Ramos (cell line): ENCODE measurements around the gene FMR1.

Experiments
- in situ Hi-C: fragments of 300-500 bp; cut with MboI; formaldehyde crosslinking; loops from one replicate; pipeline ENCODE4 v1.14.3; 2022; ENCODE audit warnings: low sequenced_read_pairs; ENCODE audit not compliant: unreplicated experiment

The FMR1 gene

DNA sequence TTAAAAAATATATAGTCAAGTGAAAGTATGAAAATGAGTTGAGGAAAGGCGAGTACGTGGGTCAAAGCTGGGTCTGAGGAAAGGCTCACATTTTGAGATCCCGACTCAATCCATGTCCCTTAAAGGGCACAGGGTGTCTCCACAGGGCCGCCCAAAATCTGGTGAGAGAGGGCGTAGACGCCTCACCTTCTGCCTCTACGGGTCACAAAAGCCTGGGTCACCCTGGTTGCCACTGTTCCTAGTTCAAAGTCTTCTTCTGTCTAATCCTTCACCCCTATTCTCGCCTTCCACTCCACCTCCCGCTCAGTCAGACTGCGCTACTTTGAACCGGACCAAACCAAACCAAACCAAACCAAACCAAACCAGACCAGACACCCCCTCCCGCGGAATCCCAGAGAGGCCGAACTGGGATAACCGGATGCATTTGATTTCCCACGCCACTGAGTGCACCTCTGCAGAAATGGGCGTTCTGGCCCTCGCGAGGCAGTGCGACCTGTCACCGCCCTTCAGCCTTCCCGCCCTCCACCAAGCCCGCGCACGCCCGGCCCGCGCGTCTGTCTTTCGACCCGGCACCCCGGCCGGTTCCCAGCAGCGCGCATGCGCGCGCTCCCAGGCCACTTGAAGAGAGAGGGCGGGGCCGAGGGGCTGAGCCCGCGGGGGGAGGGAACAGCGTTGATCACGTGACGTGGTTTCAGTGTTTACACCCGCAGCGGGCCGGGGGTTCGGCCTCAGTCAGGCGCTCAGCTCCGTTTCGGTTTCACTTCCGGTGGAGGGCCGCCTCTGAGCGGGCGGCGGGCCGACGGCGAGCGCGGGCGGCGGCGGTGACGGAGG, at the start of gene FMR1:
TSS of gene FMR1 (plus strand) at position 728 of the 831 bp plus-strand sequence. CDS start 261 bp downstream, outside the sequence.
- in situ Hi-C loops = no loop called here

DNA sequence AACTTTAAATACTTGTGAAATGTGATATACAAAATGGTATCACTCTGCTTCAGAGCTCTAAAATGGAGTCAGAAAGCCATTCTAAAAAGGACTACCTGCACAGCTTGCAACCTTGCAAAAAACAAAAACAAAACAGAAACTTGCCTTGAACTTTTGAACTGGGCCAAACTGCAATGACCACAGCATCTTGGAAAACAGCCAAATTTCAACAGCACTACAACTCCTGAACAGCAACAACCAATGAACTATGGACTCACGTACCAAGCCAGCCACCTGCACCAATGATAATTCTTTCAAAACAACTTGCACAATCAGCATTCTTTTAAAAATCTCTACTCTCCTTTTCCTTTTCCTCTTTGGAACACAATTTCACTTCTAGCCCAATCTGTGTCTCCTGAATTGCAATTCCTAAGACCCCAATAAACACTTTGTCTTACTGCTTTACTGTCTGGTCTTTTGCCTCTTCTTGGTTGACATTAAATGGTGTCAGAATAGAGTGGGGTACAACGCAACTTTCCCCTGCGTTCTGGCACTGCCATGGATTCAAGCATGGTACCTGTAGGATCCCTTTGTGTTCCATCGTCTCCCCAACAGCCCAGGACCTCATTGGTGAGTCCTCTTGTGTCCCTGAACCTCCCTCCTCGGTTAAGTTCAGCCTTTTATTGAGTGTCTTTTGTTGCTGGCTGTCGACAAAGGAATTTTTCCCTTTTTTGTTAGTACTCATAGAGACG, 35.7 kb upstream of the FMR1 start:
- in situ Hi-C loops = no loop called here

DNA sequence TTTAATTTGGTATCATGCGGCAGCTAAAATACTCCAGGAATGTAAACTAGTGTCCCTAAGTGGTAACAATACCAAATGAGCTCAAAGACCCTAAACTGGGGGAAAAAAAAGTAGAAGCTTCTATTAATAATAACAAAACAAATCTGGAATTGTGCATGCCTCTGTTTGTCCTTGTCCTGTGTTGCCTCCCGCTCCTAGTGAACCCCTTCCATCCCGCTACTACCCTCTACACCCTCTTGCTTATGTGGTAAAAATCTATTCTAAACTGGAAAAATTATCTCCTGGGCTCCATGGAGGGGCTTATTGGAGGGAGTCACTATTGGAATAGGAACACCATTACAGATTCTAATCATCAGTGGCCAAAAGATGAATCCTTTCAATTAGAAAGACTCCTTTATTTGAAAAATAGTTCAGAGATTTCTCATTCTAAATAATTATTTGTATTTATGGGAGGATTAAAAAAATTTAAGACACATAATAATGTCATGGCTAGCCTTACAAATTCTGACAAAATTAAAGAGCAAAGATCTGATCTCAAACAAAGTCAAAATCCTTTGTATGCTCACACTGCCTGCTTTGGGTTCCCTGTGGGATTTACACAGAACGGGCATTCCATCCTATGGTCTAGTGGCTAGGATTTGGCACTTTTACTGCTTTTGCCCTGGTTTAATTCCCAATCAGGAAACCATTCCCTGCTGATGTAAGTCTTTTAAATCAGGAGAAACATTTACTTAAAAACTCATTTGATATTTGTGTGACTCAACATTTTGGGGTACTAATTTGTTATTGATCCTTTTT, 34.7 kb upstream of the FMR1 start:
- in situ Hi-C loops = no loop called here

DNA sequence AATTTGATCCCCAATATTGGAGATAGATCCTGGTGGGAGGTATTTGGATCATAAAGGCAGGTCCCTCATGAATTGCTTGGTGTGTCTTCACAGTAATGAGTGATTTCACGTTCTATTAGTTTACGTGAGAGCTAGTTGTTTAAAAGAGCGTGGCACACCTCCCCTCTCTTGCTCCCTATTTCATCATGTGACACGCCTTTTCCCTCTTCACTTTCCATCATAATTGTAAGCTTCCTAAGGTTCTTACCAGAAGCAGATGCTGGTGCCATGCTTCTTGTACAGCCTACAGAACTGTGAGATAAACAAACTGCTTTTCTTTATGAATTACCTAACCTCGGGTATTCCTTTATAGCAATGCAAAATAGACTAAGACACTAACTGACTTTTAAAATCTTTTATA, 34.0 kb upstream of the FMR1 start:
- in situ Hi-C loops = no loop called here

DNA sequence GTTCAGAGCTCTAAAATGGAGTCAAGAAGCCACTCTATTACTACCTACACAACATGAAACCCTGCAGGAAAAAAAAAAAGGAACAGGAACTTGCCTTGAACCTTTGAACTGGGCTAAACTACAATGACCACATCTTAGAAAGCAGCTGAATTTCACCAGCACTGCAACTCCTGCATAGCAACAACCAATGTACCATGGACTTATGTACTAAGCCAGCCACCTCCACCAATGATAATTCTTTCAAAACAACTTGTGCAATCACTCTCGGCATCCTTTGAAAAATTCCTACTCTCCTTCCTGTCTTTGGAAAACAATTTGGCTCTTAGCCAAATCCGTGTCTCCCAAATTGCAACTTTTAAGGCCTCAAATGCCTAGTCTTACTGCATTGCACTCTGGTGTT, 26.8 kb upstream of the FMR1 start:
- in situ Hi-C loops = no loop called here

DNA sequence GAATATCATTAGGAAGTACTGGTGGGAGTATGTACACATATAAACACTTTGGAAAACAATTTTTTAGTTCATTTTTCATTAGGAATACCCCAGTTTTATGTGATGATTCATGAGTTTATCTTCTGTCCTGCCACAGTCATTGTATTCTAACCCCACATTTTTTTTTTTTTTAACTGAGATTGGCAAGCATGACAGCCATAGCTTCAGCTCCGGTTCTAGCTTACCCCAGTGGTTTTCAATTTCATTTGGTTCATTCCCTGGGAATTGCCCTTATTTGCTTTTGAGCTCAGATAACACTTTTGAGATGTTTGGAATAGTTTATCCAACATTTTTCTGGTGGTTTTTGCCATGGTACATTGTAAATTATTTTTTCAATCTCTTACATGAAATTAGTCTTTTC, 21.0 kb upstream of the FMR1 start:
- in situ Hi-C loops = no loop called here

DNA sequence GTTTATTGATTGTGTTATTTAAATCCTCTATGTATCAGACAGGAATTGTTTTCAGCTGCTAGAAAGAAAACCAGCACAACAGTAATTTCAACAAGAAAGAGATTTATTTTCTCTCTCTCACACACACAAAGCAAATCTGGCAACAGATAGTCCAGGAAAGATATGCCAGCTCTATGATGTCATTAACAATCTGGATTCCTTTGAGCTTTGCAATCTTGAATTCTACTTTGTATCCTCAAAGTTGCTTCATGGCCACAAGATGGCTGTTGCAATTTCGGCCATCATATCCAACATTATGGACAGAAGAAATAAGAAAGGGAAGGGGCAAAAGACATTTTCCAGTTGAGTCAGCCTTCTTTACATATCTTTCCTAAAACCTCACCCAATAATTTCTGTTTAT, 19.8 kb upstream of the FMR1 start:
- in situ Hi-C loops = no loop called here

DNA sequence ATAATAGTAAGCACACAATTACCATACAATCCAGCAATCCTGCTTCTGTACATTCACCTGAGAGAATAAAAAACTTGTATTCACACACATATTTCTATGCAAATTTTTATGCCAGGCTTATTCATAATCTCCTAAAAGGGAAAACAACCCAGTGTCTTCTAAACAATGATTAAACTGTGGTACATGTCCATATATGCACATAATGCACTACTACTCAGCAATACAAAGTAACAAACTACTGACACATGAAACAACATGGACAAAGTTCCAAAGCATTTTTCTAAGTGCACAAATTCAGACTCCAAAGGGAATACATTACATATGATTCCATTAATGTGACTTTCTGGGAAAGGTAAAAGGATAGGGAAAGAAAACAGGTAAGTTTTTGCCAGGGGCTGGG, 18.0 kb upstream of the FMR1 start:
- in situ Hi-C loops = no loop called here

DNA sequence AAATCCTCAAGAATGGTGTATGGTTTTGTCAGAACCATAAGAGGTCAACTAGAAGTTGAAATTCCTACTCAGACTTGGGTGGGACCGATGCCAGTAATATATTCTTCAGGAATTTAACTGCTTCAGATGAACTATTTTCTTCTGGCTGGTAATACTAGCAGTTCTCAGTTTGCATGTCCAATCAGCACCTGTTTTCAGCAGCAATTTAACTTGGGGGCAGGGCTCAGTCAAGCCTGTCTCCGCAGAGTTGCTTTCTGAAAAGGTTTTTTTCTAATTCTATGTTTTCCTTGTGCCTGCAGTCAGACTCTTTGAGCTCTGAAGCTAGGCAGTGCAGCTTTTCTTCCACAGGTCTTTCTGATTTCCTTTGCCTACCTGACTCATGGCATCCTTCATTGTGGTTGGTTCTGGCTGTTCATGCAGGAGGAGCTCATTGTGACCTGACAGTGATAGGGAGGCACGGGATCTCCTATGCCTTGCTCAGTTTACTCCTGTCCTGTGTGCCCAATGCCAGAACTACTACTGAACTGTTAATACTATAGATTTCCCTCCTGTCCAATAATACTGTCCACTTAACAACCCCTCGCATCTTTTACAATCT, 17.3 kb upstream of the FMR1 start:
- in situ Hi-C loops = no loop called here

DNA sequence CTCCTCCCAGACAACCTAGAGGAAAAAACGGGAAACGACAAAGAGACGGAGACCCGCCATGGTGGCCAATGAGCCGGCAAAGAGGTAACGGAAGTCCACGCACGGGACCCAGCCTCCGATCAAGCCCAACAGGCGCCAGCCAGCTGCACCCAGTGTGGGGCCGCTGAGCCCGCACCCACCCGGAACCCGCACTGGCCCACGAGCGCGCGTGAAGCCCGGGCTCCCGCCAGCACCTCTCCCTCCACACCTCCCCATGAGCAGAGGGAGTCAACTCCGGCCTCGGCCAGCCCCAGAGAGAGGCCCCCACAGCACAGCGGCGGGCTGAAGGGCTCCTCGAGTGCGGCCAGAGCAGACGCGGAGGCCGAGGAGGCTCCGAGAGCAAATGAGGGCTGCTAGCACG, 14.6 kb upstream of the FMR1 start:
- in situ Hi-C loops = no loop called here

DNA sequence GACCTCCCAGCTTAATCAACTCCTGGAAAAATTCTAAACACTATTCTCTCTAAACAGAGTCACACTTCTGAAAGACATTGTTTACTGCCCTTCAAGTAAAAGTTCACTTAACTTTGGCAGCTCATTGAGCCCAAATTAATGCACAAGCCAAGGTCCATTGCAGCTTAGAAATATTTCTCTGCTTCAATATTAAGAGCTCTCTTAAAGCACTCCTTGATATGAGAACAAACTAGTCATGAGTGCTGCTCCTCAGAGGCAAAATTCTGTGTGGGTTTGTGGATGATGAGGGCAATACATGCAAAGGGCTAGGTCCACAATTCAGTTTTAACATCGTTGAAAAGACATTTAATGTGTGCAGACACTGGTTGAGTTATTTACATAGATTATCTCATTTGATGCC, 12.8 kb upstream of the FMR1 start:
- in situ Hi-C loops = no loop called here

DNA sequence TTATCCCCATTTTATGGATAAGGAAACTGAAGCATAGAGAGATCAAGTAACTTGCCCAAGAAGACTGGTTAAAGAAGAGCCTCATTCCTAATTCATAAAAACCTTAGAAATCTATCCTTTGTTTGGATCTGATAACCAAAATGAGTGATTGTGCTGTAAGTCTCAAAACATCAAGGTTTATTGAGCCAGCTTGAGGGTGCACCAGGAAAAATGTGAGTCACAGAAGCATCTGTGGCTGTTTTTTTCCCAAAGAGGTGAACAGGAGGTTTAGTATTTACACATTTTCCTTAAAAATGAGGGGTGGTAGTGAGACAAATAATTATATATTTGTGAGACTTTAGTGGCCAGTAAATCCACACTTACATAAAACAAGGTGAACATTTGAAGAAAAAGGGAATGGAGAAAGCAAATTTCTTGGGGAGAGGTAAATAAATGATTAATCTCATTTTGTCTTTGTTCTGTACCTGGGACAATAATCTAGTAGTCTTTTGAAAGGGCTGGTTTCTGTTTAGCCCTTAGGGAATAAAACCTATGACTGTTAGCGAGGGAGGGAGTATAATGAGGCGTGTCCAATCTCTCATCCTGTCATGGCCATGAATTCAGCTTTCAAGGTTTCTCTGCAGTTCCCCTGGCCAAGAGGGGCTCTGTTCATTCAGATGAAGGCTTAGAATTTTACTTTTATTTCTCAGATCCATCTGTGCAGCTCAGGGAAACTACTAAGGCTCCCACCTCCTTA, 12.2 kb upstream of the FMR1 start:
- in situ Hi-C loops = no loop called here

DNA sequence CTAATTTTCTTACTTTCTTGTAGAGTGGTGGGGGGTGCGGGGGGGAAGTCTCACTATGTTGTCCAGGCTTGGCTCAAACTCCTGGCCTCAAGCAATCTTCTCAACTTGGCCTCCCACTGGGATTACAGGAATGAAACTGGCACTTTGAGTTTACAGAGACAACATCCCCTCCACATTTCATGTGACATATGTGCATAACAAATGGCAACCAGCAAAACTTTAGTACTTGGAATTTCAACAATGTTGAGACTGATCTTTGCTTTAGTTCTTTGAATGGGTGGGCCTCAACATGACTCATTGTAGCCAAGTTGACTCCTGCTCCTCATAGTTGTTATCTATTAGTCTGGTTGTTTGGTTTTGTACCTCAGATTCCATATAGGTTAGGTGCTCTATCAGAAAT, 11.4 kb upstream of the FMR1 start:
- in situ Hi-C loops = no loop called here

DNA sequence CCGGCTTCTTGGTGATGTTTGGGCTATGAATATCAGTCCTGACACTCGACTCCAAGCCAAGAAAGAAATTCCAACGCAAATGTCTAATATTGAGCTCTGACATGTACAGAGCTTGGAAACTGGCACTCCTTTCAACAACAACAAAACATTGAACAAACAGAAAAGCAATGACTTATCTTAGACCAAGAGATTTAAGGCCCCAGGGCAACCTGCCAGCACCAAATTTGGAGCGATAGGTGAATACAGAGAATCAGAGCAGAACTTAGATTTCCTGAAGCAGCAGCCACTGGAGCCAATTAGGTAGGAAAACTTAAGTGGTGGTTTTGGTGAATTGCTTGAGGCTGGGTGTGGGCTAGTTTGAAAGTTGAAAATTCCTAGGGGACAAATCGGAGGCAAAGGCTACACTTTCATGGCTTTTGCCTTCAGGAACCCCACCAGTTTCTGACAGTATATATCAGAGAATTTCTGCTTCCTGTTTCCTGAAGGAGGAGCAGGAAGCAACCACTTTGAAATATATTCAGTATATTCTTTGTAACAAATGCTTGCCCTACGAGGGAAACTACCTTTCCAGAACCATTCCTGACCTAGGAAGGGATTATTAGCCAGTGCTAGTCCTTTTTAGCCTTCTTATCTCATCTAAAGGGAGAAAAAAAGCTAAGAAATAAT, 10.1 kb upstream of the FMR1 start:
- in situ Hi-C loops = no loop called here

DNA sequence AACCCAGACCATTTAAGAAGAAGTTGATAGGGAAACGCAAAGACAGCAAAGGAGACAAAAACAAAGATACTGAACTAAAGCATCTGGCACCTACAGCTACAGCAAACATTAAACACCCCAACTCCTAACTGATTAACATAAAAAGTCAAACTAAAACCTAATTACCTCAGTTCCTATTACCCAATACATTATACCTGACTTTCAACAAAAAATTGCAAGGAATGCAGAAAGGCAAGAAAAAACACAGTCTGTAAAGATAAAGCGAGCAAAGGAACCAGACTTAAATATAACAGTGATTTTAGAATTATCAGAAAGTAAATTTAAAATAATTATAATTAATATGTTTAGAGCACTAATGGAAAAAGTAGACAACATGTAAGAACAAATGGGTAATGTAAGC, 9.4 kb upstream of the FMR1 start:
- in situ Hi-C loops = no loop called here

DNA sequence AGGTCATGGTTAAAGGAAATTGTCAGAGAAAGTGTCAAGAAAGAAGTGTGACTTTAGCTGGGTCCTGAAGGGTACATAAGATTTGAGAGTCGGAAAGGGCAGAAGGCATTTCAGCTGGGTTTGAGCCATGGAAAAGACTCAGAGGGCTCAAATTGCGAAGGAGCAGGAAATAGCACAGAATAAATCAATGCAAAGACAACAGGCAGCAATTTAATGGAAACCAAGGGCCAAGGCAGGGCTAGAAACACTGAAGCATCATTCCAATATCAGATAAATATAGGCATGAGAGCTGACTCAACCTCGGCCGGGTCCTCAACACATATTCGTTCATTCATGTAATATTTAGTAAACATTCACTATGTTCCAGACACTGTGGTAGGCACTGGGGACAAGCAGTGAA, 3.6 kb upstream of the FMR1 start:
- in situ Hi-C loops = no loop called here

DNA sequence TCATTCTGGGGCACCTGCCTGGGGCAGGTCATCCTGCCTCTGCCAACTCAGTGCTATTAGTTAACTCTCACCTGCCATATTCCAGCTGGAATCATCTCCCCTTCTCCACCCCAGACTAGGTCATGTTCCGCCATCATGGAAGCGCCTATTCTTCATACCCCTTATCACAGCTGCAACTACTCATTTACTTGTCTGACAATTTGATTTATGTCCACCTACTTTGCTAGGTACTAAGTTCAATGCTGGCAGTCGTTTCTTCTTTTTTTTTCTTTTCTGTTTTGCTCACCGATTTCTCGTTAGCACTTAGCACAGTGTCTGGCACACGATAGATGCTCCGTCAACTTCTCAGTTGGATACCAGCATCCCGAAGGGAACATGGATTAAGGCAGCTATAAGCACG, 1.1 kb upstream of the FMR1 start:
- in situ Hi-C loops = no loop called here

DNA sequence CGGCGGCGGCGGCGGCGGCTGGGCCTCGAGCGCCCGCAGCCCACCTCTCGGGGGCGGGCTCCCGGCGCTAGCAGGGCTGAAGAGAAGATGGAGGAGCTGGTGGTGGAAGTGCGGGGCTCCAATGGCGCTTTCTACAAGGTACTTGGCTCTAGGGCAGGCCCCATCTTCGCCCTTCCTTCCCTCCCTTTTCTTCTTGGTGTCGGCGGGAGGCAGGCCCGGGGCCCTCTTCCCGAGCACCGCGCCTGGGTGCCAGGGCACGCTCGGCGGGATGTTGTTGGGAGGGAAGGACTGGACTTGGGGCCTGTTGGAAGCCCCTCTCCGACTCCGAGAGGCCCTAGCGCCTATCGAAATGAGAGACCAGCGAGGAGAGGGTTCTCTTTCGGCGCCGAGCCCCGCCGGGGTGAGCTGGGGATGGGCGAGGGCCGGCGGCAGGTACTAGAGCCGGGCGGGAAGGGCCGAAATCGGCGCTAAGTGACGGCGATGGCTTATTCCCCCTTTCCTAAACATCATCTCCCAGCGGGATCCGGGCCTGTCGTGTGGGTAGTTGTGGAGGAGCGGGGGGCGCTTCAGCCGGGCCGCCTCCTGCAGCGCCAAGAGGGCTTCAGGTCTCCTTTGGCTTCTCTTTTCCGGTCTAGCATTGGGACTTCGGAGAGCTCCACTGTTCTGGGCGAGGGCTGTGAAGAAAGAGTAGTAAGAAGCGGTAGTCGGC, 528 bp downstream of the FMR1 start:
- in situ Hi-C loops = no loop called here

DNA sequence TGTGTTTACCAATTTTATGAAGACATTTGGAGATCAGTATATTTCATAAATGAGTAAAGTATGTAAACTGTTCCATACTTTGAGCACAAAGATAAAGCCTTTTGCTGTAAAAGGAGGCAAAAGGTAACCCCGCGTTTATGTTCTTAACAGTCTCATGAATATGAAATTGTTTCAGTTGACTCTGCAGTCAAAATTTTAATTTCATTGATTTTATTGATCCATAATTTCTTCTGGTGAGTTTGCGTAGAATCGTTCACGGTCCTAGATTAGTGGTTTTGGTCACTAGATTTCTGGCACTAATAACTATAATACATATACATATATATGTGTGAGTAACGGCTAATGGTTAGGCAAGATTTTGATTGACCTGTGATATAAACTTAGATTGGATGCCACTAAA, 1.9 kb downstream of the FMR1 start:
- in situ Hi-C loops = no loop called here
